Glutamatergic neuron (in vitro differentiated cells): ENCODE measurements around the gene LRRC2. TPM values are rescaled to one million over a fixed set of nuclear protein-coding genes. Genes with fewer than 3 reads are reported as not detected.

Experiments used
- DNase-seq: peaks from one replicate; pipeline ENCODE4 v3.0.0; 2022
- H3K27ac Mint-ChIP-seq: one replicate; pipeline ENCODE4 v1.8.0; 2020; ENCODE audit warnings: mild to moderate bottlenecking, mixed read lengths, inconsistent platforms; ENCODE audit not compliant: unreplicated experiment
- H3K27me3 Mint-ChIP-seq: one replicate; pipeline ENCODE4 v1.8.0; 2020; ENCODE audit warnings: mild to moderate bottlenecking, moderate library complexity, mixed read lengths, inconsistent platforms; ENCODE audit not compliant: unreplicated experiment
- H3K36me3 Mint-ChIP-seq: one replicate; pipeline ENCODE4 v1.8.0; 2020; ENCODE audit warnings: mild to moderate bottlenecking, mixed read lengths, inconsistent platforms; ENCODE audit not compliant: unreplicated experiment
- H3K4me1 Mint-ChIP-seq: one replicate; pipeline ENCODE4 v1.8.0; 2020; ENCODE audit warnings: mild to moderate bottlenecking, low read depth, mixed read lengths, inconsistent platforms; ENCODE audit not compliant: unreplicated experiment
- H3K4me3 Mint-ChIP-seq: one replicate; pipeline ENCODE4 v1.8.0; 2020; ENCODE audit warnings: mild to moderate bottlenecking, mixed read lengths, inconsistent platforms; ENCODE audit not compliant: unreplicated experiment
- H3K9me3 Mint-ChIP-seq: one replicate; pipeline ENCODE4 v1.8.0; 2020; ENCODE audit warnings: mild to moderate bottlenecking, moderate library complexity, mixed read lengths, inconsistent platforms; ENCODE audit not compliant: unreplicated experiment
- total RNA-seq: library from RNA; stranded (reverse); fragmentation: NEBNext Ultra II Directional; extraction: Animal tissue kit (Norgen Biotek cat#: 25700); gene quantifications from one replicate; pipeline ENCODE4 v1.2.1, GENCODE V29; 2021; ENCODE audit not compliant: unreplicated experiment
- TF ChIP-seq, protein P1 (sequence below): fragments of 200-600 bp; sonication (generic); IDR thresholded peaks from one replicate; pipeline ENCODE4 v1.5.0; 2021; ENCODE audit not compliant: partially characterized antibody, unreplicated experiment

LRRC2 gene
- total RNA-seq, 1 donor from 2014 or later, result not detected

DNA sequence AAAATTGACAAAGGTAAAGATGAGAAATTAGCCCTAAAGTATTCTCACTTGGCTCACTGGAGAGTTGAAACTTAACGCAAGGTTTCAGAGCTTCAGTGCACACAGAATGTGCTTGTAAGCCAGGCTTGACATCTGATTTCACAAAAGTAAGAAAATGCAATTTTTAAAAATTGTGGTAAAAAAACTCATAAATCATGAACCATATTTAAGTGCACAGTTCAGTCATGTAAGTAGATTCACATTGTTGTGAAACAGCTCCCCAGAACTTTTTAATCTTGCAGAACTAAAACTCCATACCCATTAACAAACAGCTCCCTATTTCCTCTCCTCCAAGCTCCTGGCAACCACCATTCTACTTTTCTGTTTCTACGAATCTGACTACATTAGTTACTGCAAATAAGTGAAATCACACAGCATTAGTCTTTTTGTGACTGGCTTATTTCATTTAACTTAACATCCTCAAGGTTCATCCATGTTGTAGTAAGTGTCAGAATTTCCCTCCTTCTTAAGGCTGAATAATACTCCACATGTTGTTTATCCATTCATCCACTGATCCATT lies 53.8 kb downstream of the LRRC2 start:
- Mint-ChIP-seq H3K4me1 (no peaks in the 10 kb centered on the region), H3K27ac (no peak overlapping the region), H3K27me3 (no peaks in the 10 kb centered on the region), H3K36me3 (peaks cover 3% of the 10 kb centered on the region), H3K9me3 (peaks cover 2% of the 10 kb centered on the region), H3K4me3 (no peak overlapping the region)
- TF ChIP-seq, protein P1, sequence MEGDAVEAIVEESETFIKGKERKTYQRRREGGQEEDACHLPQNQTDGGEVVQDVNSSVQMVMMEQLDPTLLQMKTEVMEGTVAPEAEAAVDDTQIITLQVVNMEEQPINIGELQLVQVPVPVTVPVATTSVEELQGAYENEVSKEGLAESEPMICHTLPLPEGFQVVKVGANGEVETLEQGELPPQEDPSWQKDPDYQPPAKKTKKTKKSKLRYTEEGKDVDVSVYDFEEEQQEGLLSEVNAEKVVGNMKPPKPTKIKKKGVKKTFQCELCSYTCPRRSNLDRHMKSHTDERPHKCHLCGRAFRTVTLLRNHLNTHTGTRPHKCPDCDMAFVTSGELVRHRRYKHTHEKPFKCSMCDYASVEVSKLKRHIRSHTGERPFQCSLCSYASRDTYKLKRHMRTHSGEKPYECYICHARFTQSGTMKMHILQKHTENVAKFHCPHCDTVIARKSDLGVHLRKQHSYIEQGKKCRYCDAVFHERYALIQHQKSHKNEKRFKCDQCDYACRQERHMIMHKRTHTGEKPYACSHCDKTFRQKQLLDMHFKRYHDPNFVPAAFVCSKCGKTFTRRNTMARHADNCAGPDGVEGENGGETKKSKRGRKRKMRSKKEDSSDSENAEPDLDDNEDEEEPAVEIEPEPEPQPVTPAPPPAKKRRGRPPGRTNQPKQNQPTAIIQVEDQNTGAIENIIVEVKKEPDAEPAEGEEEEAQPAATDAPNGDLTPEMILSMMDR, result no peak
- no peak for DNase-seq

DNA sequence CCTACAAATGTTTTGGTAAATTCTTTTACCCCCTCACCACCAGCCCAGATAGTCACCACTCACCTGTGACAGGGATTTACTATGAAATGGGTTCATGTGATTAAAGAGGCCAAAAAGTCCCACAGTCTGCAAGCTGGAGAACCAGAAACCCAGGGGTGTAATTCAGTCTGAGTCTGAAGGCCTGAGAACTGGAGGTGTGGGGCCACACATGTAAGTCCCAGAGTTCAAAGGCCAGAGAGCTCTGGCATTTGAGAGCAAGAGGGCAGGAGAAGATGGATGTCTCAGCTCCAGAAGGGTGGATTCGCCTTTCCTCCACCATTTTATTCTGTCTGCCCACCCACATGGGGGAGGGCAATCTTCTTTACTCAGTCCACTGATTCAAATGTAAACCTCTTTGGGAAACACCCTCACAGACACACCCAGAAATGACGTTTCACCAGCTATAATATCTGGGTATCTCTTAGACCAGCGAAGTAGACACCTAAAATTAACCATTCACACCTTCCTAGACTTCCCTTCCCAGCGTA lies 56.4 kb downstream of the LRRC2 start:
- TF ChIP-seq, protein P1, result no peak
- Mint-ChIP-seq H3K9me3 (no peaks in the 10 kb centered on the region), H3K36me3 (peaks cover 3% of the 10 kb centered on the region), H3K4me1 (no peaks in the 10 kb centered on the region), H3K4me3 (no peak overlapping the region), H3K27ac (no peak overlapping the region), H3K27me3 (no peaks in the 10 kb centered on the region)
- no peak for DNase-seq

DNA sequence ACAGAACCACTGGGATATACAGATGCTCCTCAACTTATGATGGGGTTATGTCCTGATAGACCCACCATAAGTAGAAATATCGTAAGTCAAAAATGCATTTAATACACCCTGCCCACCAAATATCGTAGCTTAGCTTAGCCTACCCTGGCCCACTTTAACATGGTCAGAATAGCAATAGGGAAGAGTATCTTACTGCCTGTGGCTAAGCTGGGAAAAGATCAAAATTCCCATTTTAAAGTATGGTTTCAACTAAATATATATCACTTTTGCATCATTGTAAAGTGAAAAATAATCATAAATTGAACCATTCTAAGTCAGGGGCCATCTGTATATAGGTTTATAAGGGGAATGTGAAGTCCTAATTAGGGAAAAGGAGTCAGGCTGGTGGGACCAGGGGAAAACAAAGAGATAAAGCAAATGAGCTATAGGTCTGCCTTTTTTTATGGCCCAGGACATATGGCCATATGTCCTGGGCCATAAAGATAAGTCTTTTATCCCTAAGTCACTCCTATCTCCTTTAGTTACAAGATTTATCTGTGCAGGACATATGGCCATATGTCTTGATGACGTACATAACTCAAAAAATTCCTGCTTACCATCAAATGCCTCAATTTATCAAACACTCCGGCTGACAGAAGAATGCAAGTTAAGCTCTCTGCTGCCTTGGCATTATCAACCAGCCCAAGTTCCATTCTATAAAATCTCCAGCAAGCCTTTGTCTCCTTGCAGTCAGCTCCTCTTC lies 57.1 kb downstream of the LRRC2 start:
- no peak for DNase-seq
- Mint-ChIP-seq H3K27ac (no peak overlapping the region), H3K27me3 (no peaks in the 10 kb centered on the region), H3K9me3 (no peaks in the 10 kb centered on the region), H3K4me1 (no peaks in the 10 kb centered on the region), H3K36me3 (peaks cover 3% of the 10 kb centered on the region), H3K4me3 (no peak overlapping the region)
- TF ChIP-seq, protein P1, result no peak

DNA sequence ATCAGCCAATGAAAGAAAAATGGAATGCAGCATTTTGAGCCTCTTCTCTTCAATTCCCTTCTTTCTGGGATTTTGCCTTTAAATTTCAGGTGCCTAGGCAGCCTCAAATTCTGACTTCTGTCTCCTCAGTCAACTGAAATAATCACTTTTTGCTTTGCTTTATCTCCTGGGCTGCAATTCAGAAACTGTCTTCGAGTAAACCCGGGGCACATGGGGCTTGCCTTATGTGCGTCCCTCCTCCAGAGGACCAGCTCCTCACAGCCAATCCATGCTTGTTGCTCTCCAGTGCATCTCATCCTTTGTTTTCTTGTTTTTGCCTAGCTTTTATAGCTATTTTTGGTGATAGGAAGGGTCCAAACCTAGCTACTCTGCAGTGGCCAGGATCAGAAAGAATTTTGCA lies 59.6 kb downstream of the LRRC2 start:
- TF ChIP-seq, protein P1, result no peak

DNA sequence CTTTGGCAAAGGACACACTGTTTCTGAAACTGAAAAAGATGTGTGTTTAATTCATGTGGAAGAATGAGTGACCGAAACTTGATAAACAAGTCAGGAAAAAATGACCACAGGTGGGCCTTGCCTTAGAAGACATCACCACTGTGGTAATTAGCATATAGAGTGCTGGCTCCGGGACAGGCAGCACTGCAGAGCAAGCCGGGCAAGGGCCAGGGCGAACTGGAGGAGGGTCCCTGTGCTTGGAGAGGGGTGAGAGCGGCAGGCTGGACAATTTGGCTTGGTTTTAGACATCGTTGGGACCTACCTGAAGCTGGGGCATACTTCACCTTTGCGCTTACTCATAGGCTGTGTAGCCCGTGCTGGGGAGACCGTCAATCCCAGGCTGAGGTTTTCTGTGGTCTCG lies 60.1 kb downstream of the LRRC2 start:
- no peak for DNase-seq
- Mint-ChIP-seq H3K4me3 (no peak overlapping the region), H3K27ac (no peak overlapping the region), H3K36me3 (peaks cover 3% of the 10 kb centered on the region), H3K4me1 (no peaks in the 10 kb centered on the region), H3K9me3 (no peaks in the 10 kb centered on the region), H3K27me3 (no peaks in the 10 kb centered on the region)
- TF ChIP-seq, protein P1, result no peak

More for the DNA sequence above, 59.6 kb downstream of the LRRC2 start:
- Mint-ChIP-seq H3K27ac (no peak overlapping the region), H3K4me1 (no peaks in the 10 kb centered on the region), H3K36me3 (peaks cover 3% of the 10 kb centered on the region), H3K27me3 (no peaks in the 10 kb centered on the region), H3K9me3 (no peaks in the 10 kb centered on the region), H3K4me3 (no peak overlapping the region)
- DNase-seq, result no peak
